ENCODE results near the gene EPHB1.

Gene EPHB1

DNA sequence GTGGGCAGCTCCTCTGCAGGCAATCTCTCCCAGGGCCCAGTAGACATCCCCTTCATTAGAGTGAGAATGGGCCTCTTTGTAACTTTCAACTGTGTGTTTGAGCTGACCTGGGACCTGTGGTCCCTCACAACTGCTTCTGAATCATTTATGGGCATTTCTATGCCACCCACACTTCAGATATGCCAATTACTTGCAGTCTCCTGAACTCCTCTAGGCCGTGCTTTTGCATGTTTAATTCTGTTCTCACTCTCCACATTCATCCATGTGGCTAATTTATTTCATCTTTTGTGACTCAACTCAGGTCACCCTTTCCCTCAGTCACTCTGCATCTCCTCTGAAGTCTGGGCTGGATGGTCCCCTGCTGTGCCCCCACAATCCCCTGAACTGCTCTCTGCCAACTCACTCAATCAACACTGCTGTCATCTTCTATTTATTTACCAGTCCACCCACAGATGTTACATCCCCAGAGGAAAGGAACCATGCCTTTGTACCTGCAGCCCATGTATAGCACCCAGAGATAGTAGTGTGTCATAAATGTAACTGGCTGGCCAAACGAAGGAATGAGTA, 364.7 kb downstream of the EPHB1 start:
- no peak for ATAC-seq (ENCODE audit: low read depth)
- Mint-ChIP-seq H3K4me3 (no peak overlapping the region), H3K9me3 (peaks cover 4% of the 10 kb centered on the region), H3K27ac (no peak overlapping the region), H3K27me3 (peaks cover 8% of the 10 kb centered on the region), H3K4me1 (no peaks in the 10 kb centered on the region), H3K36me3 (peaks cover 2% of the 10 kb centered on the region)
- no peak for DNase-seq (ENCODE audit: low spot score in 2 of 2)

DNA sequence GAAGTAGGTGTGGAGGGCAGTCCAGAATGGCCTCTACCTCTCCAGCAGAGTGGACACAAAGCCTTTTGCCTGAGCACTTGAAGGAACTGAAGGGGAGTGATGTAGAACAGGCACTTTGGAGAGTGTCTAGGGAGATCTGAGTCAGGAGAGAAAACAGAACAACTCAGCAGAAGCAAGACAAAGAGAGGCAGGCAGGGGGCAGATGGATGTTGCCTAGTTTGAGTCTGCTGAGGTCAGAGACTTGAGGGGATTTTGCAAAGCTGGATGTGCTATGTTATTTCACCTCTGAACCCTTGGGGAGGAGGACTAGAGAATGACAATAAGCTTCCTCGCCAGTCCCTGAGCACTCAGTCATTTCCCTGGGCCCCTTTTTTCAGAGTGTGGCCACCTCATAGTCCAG, 366.4 kb downstream of the EPHB1 start:
- Mint-ChIP-seq H3K4me3 (no peak overlapping the region), H3K9me3 (no peaks in the 10 kb centered on the region), H3K4me1 (no peaks in the 10 kb centered on the region), H3K27ac (no peak overlapping the region), H3K36me3 (no peaks in the 10 kb centered on the region), H3K27me3 (peaks cover 3% of the 10 kb centered on the region)
- no peak for ATAC-seq (ENCODE audit: low read depth)
- DNase-seq (ENCODE audit: low spot score in 2 of 2): no peak

DNA sequence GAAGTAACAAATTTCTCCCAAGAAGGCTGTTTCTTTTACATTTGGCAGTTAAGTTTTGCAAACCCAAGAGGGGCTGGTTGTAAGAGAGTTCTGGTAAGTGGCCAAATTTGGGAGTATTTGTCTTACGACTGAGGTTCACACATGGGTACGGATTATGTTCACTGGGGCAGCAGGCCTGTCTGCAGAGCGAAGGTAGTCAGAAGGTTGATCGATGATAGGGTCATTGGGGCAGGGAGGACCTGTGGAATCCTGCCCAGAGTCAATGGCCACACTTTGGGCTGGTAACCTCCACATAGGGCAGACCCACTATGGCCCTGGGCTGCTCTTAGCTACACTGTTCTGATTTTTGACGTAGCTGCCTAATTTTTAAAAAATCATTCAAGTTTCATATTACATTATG, 368.6 kb downstream of the EPHB1 start:
- no peaks in the 10 kb centered on the region for H3K9me3 Mint-ChIP-seq
- peaks cover 3% of the 10 kb centered on the region for H3K27me3 Mint-ChIP-seq
- H3K4me3 Mint-ChIP-seq: no peak overlapping the region
- H3K27ac Mint-ChIP-seq: no peak overlapping the region
- ATAC-seq (ENCODE audit: low read depth) (no peak), DNase-seq (ENCODE audit: low spot score in 2 of 2) (no peak)
- no peaks in the 10 kb centered on the region for H3K36me3 Mint-ChIP-seq
- no peaks in the 10 kb centered on the region for H3K4me1 Mint-ChIP-seq

DNA sequence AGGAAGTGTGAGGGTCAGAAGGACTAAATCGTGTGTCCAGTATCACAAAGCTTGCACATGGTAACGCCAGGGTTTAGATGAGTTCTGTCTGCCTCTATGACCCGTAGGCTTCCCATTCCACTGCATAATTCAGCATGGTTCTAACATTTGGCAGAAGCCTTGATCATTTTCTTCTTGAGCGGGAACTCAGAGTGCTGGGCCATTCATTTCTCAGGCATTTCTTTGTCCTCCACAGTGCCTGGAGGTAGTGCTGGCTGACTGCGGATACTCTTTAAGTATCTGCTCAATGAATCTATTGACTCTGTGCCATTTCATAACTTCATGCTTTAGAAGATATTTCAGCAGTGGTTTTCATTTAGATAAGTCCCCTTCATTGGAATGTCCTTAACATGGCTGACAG, 370.2 kb downstream of the EPHB1 start:
- Mint-ChIP-seq H3K4me1 (no peaks in the 10 kb centered on the region), H3K36me3 (no peaks in the 10 kb centered on the region), H3K27ac (no peak overlapping the region), H3K27me3 (peaks cover 3% of the 10 kb centered on the region), H3K4me3 (no peak overlapping the region), H3K9me3 (no peaks in the 10 kb centered on the region)
- ATAC-seq (ENCODE audit: low read depth) (no peak), DNase-seq (ENCODE audit: low spot score in 2 of 2) (no peak)

DNA sequence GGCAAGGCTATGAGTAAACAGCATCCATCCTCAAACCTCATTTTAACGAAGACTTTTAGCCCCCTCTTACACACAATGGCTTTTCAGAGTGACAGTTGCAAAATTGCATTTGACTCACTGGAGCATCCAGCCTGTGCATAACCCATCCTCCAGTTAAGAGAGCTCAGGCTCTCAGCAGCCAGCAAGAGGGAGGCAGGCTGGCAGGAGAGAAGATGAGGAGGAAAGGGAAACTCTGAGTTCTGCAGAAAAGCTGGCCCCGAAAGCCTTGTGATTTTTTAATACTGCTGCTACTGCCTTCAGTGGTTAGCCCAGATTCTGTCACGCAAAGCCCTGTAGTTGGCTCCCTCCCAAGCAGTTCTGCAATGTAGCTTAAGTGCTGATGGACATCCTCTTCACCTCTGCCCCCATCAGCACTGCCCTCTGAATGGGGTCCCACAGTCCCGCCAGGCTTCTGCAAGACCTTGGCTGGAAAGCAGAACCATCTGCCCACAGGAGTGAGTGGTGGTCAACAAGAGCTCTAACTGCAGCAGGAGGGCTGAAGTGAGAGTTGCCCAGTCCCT, 371.3 kb downstream of the EPHB1 start:
- no peaks in the 10 kb centered on the region for H3K36me3 Mint-ChIP-seq
- no peaks in the 10 kb centered on the region for H3K9me3 Mint-ChIP-seq
- no peak for ATAC-seq (ENCODE audit: low read depth)
- no peak for DNase-seq (ENCODE audit: low spot score in 2 of 2)
- H3K27me3 Mint-ChIP-seq: no peaks in the 10 kb centered on the region
- H3K4me1 Mint-ChIP-seq: no peaks in the 10 kb centered on the region
- no peak overlapping the region for H3K27ac Mint-ChIP-seq
- no peak overlapping the region for H3K4me3 Mint-ChIP-seq

DNA sequence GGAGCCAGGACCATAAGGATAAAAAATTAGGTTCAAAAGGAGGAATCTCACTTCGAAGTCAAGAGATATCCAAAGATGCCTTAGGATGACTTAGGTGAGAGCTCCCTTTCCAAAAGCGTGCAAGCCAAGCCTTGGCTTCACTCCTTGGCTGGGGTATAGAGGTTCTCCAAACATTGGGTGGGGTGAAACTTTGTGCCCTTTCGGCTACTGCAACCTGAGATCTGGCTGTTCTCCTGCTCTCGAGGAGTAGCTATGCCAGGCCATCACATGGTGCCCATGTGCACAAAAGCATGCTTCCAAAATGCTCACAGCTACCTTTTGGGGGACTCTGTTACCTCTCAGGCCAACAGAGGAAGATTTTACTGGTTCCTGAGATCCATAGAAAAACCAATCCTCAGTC, 373.8 kb downstream of the EPHB1 start:
- Mint-ChIP-seq H3K36me3 (no peaks in the 10 kb centered on the region), H3K27me3 (no peaks in the 10 kb centered on the region), H3K27ac (no peak overlapping the region), H3K4me3 (no peak overlapping the region), H3K4me1 (no peaks in the 10 kb centered on the region), H3K9me3 (no peaks in the 10 kb centered on the region)
- DNase-seq (ENCODE audit: low spot score in 2 of 2): no peak
- ATAC-seq (ENCODE audit: low read depth): no peak

DNA sequence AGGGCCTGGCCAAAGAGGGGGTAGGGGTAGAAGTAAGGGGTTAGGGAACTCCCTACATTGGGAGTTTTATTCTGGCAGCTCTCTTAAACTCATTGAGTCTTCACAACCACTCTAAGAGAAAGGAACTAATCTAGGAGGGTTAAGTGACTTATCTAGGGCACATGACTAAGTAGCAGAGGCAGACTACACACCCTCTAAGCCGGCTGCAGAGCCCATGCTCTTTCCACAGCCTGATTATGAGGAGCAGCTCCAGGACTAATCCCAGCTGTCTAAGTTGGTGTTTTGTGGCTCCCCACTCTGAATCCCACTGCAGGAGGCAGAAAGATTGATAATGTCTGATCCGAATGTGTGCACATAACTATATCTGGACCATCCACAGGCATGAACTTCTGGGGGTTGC, 374.6 kb downstream of the EPHB1 start:
- no peaks in the 10 kb centered on the region for H3K4me1 Mint-ChIP-seq
- H3K4me3 Mint-ChIP-seq: no peak overlapping the region
- H3K27me3 Mint-ChIP-seq: no peaks in the 10 kb centered on the region
- H3K27ac Mint-ChIP-seq: no peak overlapping the region
- no peaks in the 10 kb centered on the region for H3K9me3 Mint-ChIP-seq
- H3K36me3 Mint-ChIP-seq: no peaks in the 10 kb centered on the region
- ATAC-seq (ENCODE audit: low read depth) (no peak), DNase-seq (ENCODE audit: low spot score in 2 of 2) (no peak)

DNA sequence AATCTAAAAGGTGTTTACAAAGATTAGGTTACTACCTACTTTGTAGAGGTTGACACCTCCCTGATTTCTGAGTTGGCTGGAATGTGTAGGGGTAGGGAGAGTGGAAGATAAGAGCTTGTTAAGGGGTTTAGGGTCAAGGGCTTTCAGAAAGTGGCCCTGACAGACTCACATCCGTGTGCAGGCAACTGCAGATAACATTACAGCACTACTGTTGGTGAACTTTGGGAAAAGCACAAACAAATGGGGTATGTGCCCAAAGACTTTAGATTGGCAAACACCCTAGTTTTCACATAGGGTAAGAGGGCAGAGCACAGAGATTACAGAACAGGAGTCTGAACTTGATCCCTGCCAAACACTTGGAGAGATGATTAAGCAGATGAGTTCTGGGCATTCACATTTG, 375.7 kb downstream of the EPHB1 start:
- DNase-seq (ENCODE audit: low spot score in 2 of 2) (no peak), ATAC-seq (ENCODE audit: low read depth) (no peak)
- Mint-ChIP-seq H3K36me3 (no peaks in the 10 kb centered on the region), H3K27ac (no peak overlapping the region), H3K4me3 (no peak overlapping the region), H3K4me1 (no peaks in the 10 kb centered on the region), H3K27me3 (no peaks in the 10 kb centered on the region), H3K9me3 (no peaks in the 10 kb centered on the region)

DNA sequence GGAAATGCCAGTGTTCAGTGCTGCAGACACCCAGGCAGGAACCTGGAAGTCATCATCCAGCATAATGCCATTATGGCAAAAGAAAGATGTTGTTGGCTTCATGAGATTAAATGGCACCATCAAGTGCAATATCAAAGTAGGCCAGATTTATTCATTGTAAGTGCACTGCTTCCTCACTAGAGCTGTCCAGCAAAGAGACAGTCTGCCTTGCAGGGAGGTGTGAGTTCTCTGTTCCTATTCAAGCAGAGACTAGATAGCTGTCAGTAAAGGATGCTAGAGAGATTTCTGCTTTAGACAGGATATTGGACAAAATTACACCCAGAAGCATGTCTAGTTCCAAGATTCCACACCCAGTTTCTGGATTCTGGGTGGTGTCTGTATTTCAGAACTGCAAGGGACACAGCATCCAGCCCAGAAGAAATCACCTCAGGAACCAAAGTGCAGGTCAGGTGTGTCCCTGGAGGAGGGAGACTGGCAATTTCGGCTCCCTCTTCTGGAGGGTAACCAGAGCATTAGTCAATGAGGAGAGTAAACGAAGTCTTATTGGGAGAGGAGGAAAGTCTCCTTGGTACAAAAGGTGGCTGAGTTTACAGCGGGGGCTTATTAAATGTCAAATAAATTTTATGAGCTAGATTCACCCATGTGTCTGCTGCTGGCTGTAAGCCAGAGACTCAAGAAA, 377.3 kb downstream of the EPHB1 start:
- no peak overlapping the region for H3K27ac Mint-ChIP-seq
- ATAC-seq (ENCODE audit: low read depth): no peak
- no peak overlapping the region for H3K4me3 Mint-ChIP-seq
- H3K36me3 Mint-ChIP-seq: no peaks in the 10 kb centered on the region
- no peaks in the 10 kb centered on the region for H3K27me3 Mint-ChIP-seq
- H3K9me3 Mint-ChIP-seq: no peaks in the 10 kb centered on the region
- H3K4me1 Mint-ChIP-seq: no peaks in the 10 kb centered on the region
- no peak for DNase-seq (ENCODE audit: low spot score in 2 of 2)

DNA sequence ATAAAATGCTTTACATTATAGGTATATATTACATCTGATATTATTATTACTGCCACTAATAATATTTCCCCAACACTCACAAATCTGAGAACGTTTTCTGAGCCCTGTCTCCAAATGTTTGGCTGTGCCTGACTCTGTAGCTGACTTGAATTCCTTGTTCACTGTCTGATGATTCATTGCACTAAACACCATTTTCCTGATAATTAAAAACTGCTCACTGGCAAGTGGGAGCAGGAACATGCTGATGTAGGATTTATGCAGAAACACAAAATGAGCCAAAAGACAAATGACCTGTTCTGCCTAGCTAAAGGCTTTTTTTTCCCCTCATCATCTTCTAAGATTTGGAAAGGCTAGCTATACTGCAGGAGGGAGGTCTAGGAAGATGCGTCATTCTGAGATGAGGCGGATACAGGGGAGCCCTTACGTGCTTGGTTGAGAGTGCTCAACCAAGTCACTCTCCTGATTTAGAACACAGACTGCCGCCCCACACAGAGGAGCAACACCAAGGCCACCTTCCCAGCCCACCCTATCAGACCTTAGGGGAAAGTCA, 380.7 kb downstream of the EPHB1 start:
- Mint-ChIP-seq H3K4me1 (no peaks in the 10 kb centered on the region), H3K9me3 (no peaks in the 10 kb centered on the region), H3K36me3 (no peaks in the 10 kb centered on the region), H3K27me3 (no peaks in the 10 kb centered on the region), H3K27ac (no peak overlapping the region), H3K4me3 (no peak overlapping the region)
- no peak for ATAC-seq (ENCODE audit: low read depth)
- DNase-seq (ENCODE audit: low spot score in 2 of 2): no peak

DNA sequence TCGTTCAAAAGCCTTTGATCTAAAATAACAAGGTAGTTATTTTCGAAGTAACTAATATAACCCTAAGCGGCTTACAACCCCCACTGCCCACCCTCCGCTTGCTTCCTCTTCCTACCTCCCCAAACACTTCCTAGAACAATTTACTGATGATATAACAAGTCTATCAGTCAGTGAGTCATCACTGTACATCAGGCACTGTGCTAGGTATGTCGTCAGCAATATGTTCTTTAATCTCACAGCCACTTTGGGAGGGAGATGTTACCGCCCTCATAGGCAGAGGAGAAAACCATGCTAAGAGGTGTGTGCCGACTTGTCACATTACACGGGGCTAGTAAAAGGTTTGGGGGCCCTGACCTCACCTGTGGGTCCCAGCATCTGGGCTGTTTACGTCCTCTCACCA, 381.8 kb downstream of the EPHB1 start:
- Mint-ChIP-seq H3K27ac (no peak overlapping the region), H3K36me3 (no peaks in the 10 kb centered on the region), H3K4me3 (no peak overlapping the region), H3K9me3 (no peaks in the 10 kb centered on the region), H3K27me3 (no peaks in the 10 kb centered on the region), H3K4me1 (no peaks in the 10 kb centered on the region)
- ATAC-seq (ENCODE audit: low read depth) (no peak), DNase-seq (ENCODE audit: low spot score in 2 of 2) (no peak)

DNA sequence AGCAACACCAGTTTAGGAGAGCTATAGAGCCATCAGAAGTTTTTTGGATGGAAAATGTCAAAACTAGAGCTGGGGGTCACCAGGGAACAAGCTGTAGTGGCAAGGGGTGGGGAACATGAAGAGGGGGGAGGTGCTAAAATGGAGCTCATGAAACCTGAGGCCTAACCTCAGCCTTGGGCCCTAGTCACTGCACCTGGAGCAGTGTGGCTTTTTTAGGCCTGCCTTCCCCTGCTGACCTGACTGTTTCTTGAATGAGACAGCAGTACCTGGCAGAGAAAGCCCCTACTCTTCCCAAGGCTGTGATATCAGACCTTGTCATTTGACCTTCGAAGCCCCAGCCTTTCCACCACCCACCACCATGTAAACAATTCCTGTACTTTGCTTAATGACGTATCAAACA, 383.5 kb downstream of the EPHB1 start:
- Mint-ChIP-seq H3K36me3 (no peaks in the 10 kb centered on the region), H3K4me3 (no peak overlapping the region), H3K4me1 (no peaks in the 10 kb centered on the region), H3K27ac (no peak overlapping the region), H3K27me3 (no peaks in the 10 kb centered on the region), H3K9me3 (no peaks in the 10 kb centered on the region)
- no peak for DNase-seq (ENCODE audit: low spot score in 2 of 2)
- no peak for ATAC-seq (ENCODE audit: low read depth)

DNA sequence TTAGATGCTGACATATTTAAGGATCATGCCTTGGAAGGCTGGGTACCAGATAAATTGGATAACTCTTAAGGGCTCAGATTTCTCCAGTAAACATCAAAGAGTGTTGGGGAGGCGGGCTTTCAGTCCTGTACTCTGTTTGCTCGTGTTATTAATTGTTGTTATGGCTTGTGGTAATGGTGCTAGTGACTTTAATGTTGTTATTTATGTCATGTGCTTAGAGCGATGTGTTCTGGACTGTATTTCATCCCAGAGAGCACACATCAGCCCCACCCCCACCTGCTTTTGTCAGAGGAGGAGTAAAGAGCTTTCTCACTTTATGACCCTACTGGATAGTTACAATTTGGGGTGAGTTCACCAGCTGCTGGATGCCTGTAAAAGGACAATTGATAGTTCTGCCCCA, 386.3 kb downstream of the EPHB1 start:
- H3K36me3 Mint-ChIP-seq: peaks cover 2% of the 10 kb centered on the region
- H3K27ac Mint-ChIP-seq: no peak overlapping the region
- H3K9me3 Mint-ChIP-seq: no peaks in the 10 kb centered on the region
- no peak for ATAC-seq (ENCODE audit: low read depth)
- H3K4me1 Mint-ChIP-seq: no peaks in the 10 kb centered on the region
- H3K4me3 Mint-ChIP-seq: no peak overlapping the region
- H3K27me3 Mint-ChIP-seq: peaks cover 4% of the 10 kb centered on the region
- no peak for DNase-seq (ENCODE audit: low spot score in 2 of 2)

DNA sequence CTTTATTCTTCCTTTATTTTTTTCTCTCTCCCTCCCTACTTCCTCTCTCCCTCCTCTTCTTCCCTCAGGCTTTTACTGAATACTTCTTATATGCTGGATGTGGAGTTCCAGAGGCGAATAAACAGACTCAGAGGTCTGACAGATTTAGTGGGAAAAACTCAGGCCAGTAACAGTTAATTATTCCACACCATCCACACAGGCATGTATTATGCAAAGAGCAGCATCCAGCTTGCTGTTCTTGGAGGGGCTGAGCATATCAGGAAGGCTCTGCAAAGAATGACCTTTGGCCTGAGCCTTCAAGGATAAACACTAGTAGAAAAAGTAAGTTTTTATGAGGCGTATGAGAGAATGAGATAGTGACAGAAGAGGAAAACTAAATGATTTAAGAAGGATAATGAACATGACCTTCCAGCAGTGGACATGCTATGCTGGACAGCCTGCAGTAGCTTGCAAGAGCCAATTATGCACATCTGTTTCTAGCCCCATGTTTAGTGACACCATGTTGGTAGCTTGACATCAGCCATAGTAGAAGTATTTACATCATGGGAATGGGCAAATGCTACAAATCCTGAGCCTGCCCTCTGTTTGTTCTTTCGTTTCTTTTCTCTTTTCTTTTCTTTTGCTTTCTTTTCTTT, 387.4 kb downstream of the EPHB1 start:
- Mint-ChIP-seq H3K4me3 (no peak overlapping the region), H3K36me3 (peaks cover 2% of the 10 kb centered on the region), H3K27ac (no peak overlapping the region), H3K4me1 (no peaks in the 10 kb centered on the region), H3K9me3 (no peaks in the 10 kb centered on the region), H3K27me3 (peaks cover 4% of the 10 kb centered on the region)
- no peak for DNase-seq (ENCODE audit: low spot score in 2 of 2)
- ATAC-seq (ENCODE audit: low read depth): no peak
